Hepatocyte (in vitro differentiated cells): ENCODE results near the gene CD72. TPM values are rescaled to one million over a fixed set of nuclear protein-coding genes. Genes with fewer than 3 reads are reported as not detected.
"Not testable (repeated sequence)": the region's sequence is repeated elsewhere in the genome, so short reads cannot be mapped to it uniquely, and the experiment has no call there.

Experiments
- DNase-seq: peaks from one replicate; pipeline ENCODE4 v3.0.0-alpha.2; 2016; ENCODE audit warnings: low spot score
- H2AFZ ChIP-seq: fragments of 200-600 bp; sonication (generic); 2 replicates; pipeline ENCODE4 v1.6.0; 2016; ENCODE audit warnings: antibody characterized with exemption, mild to moderate bottlenecking
- H3K27ac ChIP-seq: fragments of 200-600 bp; sonication (generic); 2 replicates; pipeline ENCODE4 v1.5.1; 2016; ENCODE audit warnings: mild to moderate bottlenecking
- H3K27me3 ChIP-seq: fragments of 200-600 bp; sonication (generic); 2 replicates; pipeline ENCODE4 v1.6.1; 2016
- H3K36me3 ChIP-seq: fragments of 200-600 bp; sonication (generic); replicated peaks from 2 replicates; pipeline ENCODE4 v1.5.1; 2016; ENCODE audit warnings: low read depth; ENCODE audit not compliant: insufficient read depth
- H3K4me1 ChIP-seq: fragments of 200-600 bp; sonication (generic); 2 replicates; pipeline ENCODE4 v1.5.1; 2016; ENCODE audit warnings: mild to moderate bottlenecking, moderate library complexity; ENCODE audit not compliant: insufficient read depth
- H3K4me2 ChIP-seq: fragments of 200-600 bp; sonication (generic); 2 replicates; pipeline ENCODE4 v1.6.0; 2016
- H3K4me3 ChIP-seq: fragments of 200-600 bp; sonication (generic); 2 replicates; pipeline ENCODE4 v1.5.1; 2016; ENCODE audit warnings: mild to moderate bottlenecking
- H3K79me2 ChIP-seq: fragments of 200-600 bp; sonication (generic); 2 replicates; pipeline ENCODE4 v1.6.0; 2017; ENCODE audit warnings: mild to moderate bottlenecking
- H3K9me2 ChIP-seq: fragments of 200-600 bp; sonication (generic); replicated peaks from 2 replicates; pipeline ENCODE4 v1.6.0; 2017; ENCODE audit warnings: mild to moderate bottlenecking; ENCODE audit not compliant: insufficient read depth
- H3K9me3 ChIP-seq: fragments of 200-600 bp; sonication (generic); 2 replicates; pipeline ENCODE4 v1.5.1; 2016; ENCODE audit warnings: low read depth, mild to moderate bottlenecking
- H4K20me1 ChIP-seq: fragments of 200-600 bp; sonication (generic); 2 replicates; pipeline ENCODE4 v1.6.0; 2016; ENCODE audit warnings: mild to moderate bottlenecking; ENCODE audit not compliant: insufficient read depth, poor library complexity, severe bottlenecking
- CTCF ChIP-seq: fragments of 200-600 bp; sonication (generic); IDR thresholded peaks from 2 replicates; pipeline ENCODE4 v1.5.1; 2016; ENCODE audit warnings: antibody characterized with exemption, mild to moderate bottlenecking; ENCODE audit not compliant: poor library complexity
- EZH2 ChIP-seq: fragments of 200-600 bp; sonication (generic); IDR thresholded peaks from 2 replicates; pipeline ENCODE4 v1.6.1; 2016; ENCODE audit warnings: antibody characterized with exemption, mild to moderate bottlenecking, borderline replicate concordance
- EZH2phosphoT487 ChIP-seq: fragments of 200-600 bp; sonication (generic); IDR thresholded peaks from one replicate; pipeline ENCODE4 v1.6.1; 2018; ENCODE audit warnings: antibody characterized with exemption, mild to moderate bottlenecking, low read depth, moderate library complexity; ENCODE audit not compliant: unreplicated experiment, severe bottlenecking
- WGBS: methylation state at CpG from one replicate; pipeline ENCODE4 v1.1.6; 2016; ENCODE audit warnings: low lambda C conversion rate; ENCODE audit errors: missing lambda C conversion rate; 5-methylcytosine and 5-hydroxymethylcytosine counted together
- polyA plus RNA-seq: library from polyadenylated mRNA; unstranded; fragments of >200 nt; fragmentation: Nextera tagmentation; extraction: Ambion mirVana; gene quantifications from 2 replicates; pipeline ENCODE4 v1.2.1, GENCODE V29; 2016
- total RNA-seq: library from RNA; depleted of rRNA; stranded (reverse); fragments of >200 nt; gene quantifications from 2 replicates; pipeline ENCODE4 v1.2.3, GENCODE V29; 2014

CD72 gene
- total and polyA plus RNA-seq, 2 experiments from 2014 or later = 1.1 to 1.9 TPM

GRCh38 chr9:35599763-35600604 is 18.2 kb downstream of the CD72 start:
- Histone ChIP-seq H3K4me1 (peaks cover 9% of the 10 kb centered on the region), H3K27me3 (no peaks in the 10 kb centered on the region), H2AFZ (no peak overlapping the region), H4K20me1 (no peaks in the 10 kb centered on the region), H3K36me3 (no peaks in the 10 kb centered on the region), H3K9me3 (no peaks in the 10 kb centered on the region), H3K9me2 (no peaks in the 10 kb centered on the region), H3K4me2 (no peak overlapping the region), H3K79me2 (peaks cover 5% of the 10 kb centered on the region), H3K27ac (no peak overlapping the region), H3K4me3 (no peak overlapping the region)
- TF ChIP-seq EZH2phosphoT487 (no peak), EZH2 (no peak), CTCF (no peak)
- WGBS = 84% methylated on average over 14 of the region's 14 CpGs
- DNase-seq = no peak

DNA sequence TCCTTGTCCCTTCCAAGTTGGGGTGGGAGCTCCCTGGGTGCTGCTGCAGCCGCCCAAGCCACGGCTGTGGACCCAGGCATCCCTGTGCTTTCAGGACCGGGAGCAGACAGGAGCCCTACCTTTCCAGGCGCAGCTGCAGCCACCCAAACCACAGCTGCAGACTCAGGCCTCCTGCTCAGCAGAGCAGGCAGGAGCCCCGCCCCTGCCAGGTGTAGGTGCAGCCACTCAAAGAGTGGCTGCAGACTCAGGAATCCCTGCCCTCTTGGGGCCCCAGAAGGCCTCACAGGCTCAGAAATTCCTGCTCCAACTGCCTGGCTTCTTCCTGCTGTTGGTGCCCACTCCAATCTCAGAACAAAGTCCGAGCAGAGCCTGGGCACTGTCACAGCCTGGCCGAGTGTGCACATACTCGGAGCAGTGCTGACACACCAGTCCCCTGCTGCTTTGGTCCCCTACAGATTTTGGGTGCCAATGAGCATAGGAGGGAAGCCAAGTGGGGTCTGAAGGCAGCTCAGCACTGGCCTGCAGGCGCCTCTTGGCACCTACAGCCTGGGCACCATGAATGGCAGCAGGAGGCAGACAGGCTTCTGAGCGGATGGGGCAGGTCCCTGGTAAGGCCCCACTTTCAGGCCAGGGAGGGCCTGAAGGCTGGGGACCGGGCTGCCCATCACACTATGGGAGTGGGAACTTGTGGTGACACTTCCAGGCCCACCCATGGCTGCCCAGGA is 19.2 kb downstream of the CD72 start:
- Histone ChIP-seq H3K36me3 (no peaks in the 10 kb centered on the region), H3K4me1 (peaks cover 9% of the 10 kb centered on the region), H3K4me3 (no peak overlapping the region), H3K4me2 (no peak overlapping the region), H3K79me2 (peaks cover 5% of the 10 kb centered on the region), H3K9me3 (no peaks in the 10 kb centered on the region), H4K20me1 (no peaks in the 10 kb centered on the region), H2AFZ (no peak overlapping the region), H3K27me3 (no peaks in the 10 kb centered on the region), H3K9me2 (no peaks in the 10 kb centered on the region), H3K27ac (no peak overlapping the region)
- DNase-seq = peak; percentile 65
- WGBS = 90% methylated on average over 11 of the region's 11 CpGs
- no peak for TF ChIP-seq CTCF
- TF ChIP-seq EZH2phosphoT487 = no peak
- no peak for TF ChIP-seq EZH2

DNA sequence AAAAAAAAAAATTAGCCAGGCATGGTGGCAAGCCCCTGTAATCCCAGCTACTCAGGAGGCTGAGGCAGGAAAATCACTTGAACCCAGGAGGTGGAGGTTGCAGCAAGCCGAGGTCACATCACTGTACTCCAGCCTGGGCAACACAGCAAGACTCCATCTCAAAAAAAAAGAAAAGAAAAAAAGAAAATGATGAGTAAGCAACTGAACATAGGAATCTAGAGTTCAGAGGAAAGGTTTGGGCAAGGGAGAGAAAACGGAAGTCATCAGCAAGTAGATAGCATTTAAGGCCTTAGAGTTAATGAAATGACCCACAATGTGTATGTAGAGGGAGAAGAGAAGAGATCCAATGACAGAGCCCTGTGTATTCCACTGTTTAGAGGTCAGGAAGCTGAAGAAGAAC is 21.3 kb downstream of the CD72 start:
- H3K4me2 ChIP-seq, H3K27me3 ChIP-seq, H3K9me2 ChIP-seq, H3K79me2 ChIP-seq, H3K9me3 ChIP-seq, H3K36me3 ChIP-seq, H3K4me1 ChIP-seq, H3K4me3 ChIP-seq, DNase-seq, H3K27ac ChIP-seq, H4K20me1 ChIP-seq, H2AFZ ChIP-seq: not testable (repeated sequence)
- WGBS = 93% methylated on average over 2 of the region's 2 CpGs

GRCh38 chr9:35594471-35594870 is 23.7 kb downstream of the CD72 start:
- no peak for DNase-seq
- Histone ChIP-seq H3K27ac (no peak overlapping the region), H3K4me2 (no peak overlapping the region), H4K20me1 (no peaks in the 10 kb centered on the region), H3K4me3 (no peak overlapping the region), H3K9me3 (peaks cover 4% of the 10 kb centered on the region), H3K36me3 (no peaks in the 10 kb centered on the region), H3K9me2 (no peaks in the 10 kb centered on the region), H2AFZ (no peak overlapping the region), H3K79me2 (no peaks in the 10 kb centered on the region), H3K27me3 (no peaks in the 10 kb centered on the region), H3K4me1 (no peaks in the 10 kb centered on the region)
- WGBS = 94% methylated on average over 4 of the region's 4 CpGs
- TF ChIP-seq CTCF = no peak
- no peak for TF ChIP-seq EZH2phosphoT487
- TF ChIP-seq EZH2 = no peak
